Coronary artery (tissue), 2 donors: ENCODE data around the gene L3MBTL2.

Experiments
- DNase-seq: peaks from one replicate; pipeline ENCODE4 v3.0.0-alpha.2; 2017; ENCODE audit warnings: low spot score
- H3K27ac ChIP-seq, 2 donors: fragments of 200-600 bp; sonication (generic); one replicate each; pipeline ENCODE4 v1.5.1; 2016 to 2019
- H3K4me3 ChIP-seq: fragments of 200-600 bp; sonication (generic); 2 replicates; pipeline ENCODE4 v1.5.1; 2016; ENCODE audit warnings: mild to moderate bottlenecking, moderate library complexity
- CTCF ChIP-seq: fragments of 200-600 bp; sonication (generic); IDR thresholded peaks from one replicate; pipeline ENCODE4 v1.5.1; 2019; ENCODE audit warnings: antibody characterized with exemption

The L3MBTL2 gene

GRCh38 chr22:41193829-41194228 lies 11.3 kb upstream of the L3MBTL2 start:
- DNase-seq = no peak
- no peak overlapping the region for H3K27ac ChIP-seq
- no peak for TF ChIP-seq CTCF
- H3K4me3 ChIP-seq = no peak overlapping the region

GRCh38 chr22:41197038-41197972 lies 7.8 kb upstream of the L3MBTL2 start:
- TF ChIP-seq CTCF = no peak
- H3K4me3 ChIP-seq = peak overlapping the region; percentile 90
- peak overlapping the region in 1 of 2 donors; percentile 29 for H3K27ac ChIP-seq
- peak; percentile 90 for DNase-seq

GRCh38 chr22:41198027-41198580 lies 7.0 kb upstream of the L3MBTL2 start:
- no peak for TF ChIP-seq CTCF
- no peak for DNase-seq
- Histone ChIP-seq H3K4me3 (peak overlapping the region; percentile 90), H3K27ac (peak overlapping the region in 1 of 2 donors; percentile 29)

GRCh38 chr22:41201141-41201540 lies 4.0 kb upstream of the L3MBTL2 start:
- Histone ChIP-seq H3K27ac (no peak overlapping the region), H3K4me3 (no peak overlapping the region)
- DNase-seq = no peak
- no peak for TF ChIP-seq CTCF

- no peak for DNase-seq
- TF ChIP-seq CTCF = no peak
- H3K27ac ChIP-seq = no peak overlapping the region
- H3K4me3 ChIP-seq = no peak overlapping the region
These were observed 2.0 kb upstream of the L3MBTL2 start for GRCh38 chr22:41203118-41203517.

GRCh38 chr22:41204066-41204465 lies 1.0 kb upstream of the L3MBTL2 start:
- Histone ChIP-seq H3K27ac (no peak overlapping the region), H3K4me3 (no peak overlapping the region)
- DNase-seq = no peak
- no peak for TF ChIP-seq CTCF

- Histone ChIP-seq H3K4me3 (no peak overlapping the region), H3K27ac (no peak overlapping the region)
- no peak for DNase-seq
- no peak for TF ChIP-seq CTCF
These were observed 1.6 kb downstream of the L3MBTL2 start for GRCh38 chr22:41206719-41207118.
